ENCODE results near the gene GRIK4. TPM values are rescaled to one million over a fixed set of nuclear protein-coding genes. Genes with fewer than 3 reads are reported as not detected.

Gene GRIK4
- total RNA-seq, 2 experiments from 2014 or later: 0.06 TPM; not detected in 1

DNA sequence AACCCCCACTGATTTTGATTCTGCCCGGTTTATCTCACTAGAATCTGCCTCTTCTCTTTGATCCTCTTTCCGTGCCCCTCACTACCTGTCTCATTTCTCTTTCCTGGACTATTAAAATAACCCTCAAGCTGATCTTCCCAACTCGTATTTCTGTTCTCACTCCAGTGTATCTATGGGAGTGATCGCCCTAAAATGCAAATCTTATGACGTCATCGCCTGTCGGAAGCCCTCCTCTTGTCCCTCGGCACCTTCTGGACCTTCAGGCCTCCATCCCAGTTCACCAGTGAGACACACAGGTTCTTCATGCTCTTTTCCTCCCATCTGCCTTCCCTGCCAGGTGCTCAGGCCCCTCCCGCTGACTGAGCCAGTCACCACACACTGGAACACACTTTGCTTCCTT, 277.8 kb downstream of the GRIK4 start:
- Histone ChIP-seq H3K9me3 (ENCODE audit: low read length) (no peaks in the 10 kb centered on the region), H3K36me3 (ENCODE audit: insufficient read depth, low read length) (no peaks in the 10 kb centered on the region), H4K20me1 (ENCODE audit: insufficient read depth, low read length) (no peaks in the 10 kb centered on the region), H3K4me2 (ENCODE audit: low read length) (no peak overlapping the region), H3K9me2 (ENCODE audit: insufficient read depth, low read length) (no peaks in the 10 kb centered on the region), H3K27ac (ENCODE audit: low read depth, low read length, poor library complexity, severe bottlenecking) (no peak overlapping the region), H3K4me3 (ENCODE audit: low read depth, low read length, poor library complexity, severe bottlenecking) (no peak overlapping the region), H3K4me1 (ENCODE audit: insufficient read depth, low read length, poor library complexity, severe bottlenecking) (no peaks in the 10 kb centered on the region), H2AFZ (ENCODE audit: low read length) (no peak overlapping the region), H3K79me2 (ENCODE audit: insufficient read depth, low read depth, low read length) (no peaks in the 10 kb centered on the region)
- intact Hi-C loops (cut with micrococcal nuclease; ENCODE audit: unreplicated experiment): no loop called here
- TF ChIP-seq, protein P1, sequence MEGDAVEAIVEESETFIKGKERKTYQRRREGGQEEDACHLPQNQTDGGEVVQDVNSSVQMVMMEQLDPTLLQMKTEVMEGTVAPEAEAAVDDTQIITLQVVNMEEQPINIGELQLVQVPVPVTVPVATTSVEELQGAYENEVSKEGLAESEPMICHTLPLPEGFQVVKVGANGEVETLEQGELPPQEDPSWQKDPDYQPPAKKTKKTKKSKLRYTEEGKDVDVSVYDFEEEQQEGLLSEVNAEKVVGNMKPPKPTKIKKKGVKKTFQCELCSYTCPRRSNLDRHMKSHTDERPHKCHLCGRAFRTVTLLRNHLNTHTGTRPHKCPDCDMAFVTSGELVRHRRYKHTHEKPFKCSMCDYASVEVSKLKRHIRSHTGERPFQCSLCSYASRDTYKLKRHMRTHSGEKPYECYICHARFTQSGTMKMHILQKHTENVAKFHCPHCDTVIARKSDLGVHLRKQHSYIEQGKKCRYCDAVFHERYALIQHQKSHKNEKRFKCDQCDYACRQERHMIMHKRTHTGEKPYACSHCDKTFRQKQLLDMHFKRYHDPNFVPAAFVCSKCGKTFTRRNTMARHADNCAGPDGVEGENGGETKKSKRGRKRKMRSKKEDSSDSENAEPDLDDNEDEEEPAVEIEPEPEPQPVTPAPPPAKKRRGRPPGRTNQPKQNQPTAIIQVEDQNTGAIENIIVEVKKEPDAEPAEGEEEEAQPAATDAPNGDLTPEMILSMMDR (conservative IDR thresholded peaks at IDR 0.05; ENCODE audit: low read length): no peak
- TF ChIP-seq EZH2phosphoT487 (IDR thresholded peaks at IDR 0.05; ENCODE audit: borderline replicate concordance, low read depth, low read length): no peak
- no TSS peak for BruUV-seq (replicated peaks)
- POLR2A ChIA-PET: no interaction called here
- CTCF ChIA-PET (ENCODE audit: unreplicated experiment): no interaction called here
- no peak for DNase-seq (ENCODE audit: low spot score)

DNA sequence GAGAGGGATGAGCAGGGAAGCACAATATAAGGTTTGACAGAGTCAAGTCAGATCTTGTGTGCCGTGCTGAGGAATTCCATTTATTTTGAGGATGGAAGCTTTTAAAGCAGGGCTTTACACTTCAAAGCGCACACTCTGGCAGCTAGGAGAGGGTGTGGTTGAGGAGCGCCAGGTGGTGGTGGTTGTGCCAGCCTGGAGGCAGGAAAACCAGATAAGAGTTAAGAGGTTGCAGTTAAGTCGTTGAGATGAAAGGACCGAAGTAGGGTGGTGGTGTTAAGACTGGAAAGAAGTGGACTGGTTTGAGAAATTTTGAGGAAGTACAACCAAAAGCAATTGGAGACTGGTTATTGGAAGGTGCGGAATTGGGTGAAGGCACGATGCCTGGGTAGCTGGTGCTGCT, 280.8 kb downstream of the GRIK4 start:
- Histone ChIP-seq H4K20me1 (ENCODE audit: insufficient read depth, low read length) (no peaks in the 10 kb centered on the region), H3K4me1 (ENCODE audit: insufficient read depth, low read length, poor library complexity, severe bottlenecking) (no peaks in the 10 kb centered on the region), H3K79me2 (ENCODE audit: insufficient read depth, low read depth, low read length) (no peaks in the 10 kb centered on the region), H3K9me2 (ENCODE audit: insufficient read depth, low read length) (no peaks in the 10 kb centered on the region), H3K36me3 (ENCODE audit: insufficient read depth, low read length) (no peaks in the 10 kb centered on the region), H3K4me2 (ENCODE audit: low read length) (no peak overlapping the region), H3K9me3 (ENCODE audit: low read length) (no peaks in the 10 kb centered on the region), H2AFZ (ENCODE audit: low read length) (no peak overlapping the region), H3K4me3 (ENCODE audit: low read depth, low read length, poor library complexity, severe bottlenecking) (no peak overlapping the region), H3K27ac (ENCODE audit: low read depth, low read length, poor library complexity, severe bottlenecking) (no peak overlapping the region)
- ChIA-PET CTCF (ENCODE audit: unreplicated experiment) (no interaction called here), POLR2A (no interaction called here)
- intact Hi-C loops (cut with micrococcal nuclease; ENCODE audit: unreplicated experiment): no loop called here
- no peak for DNase-seq (ENCODE audit: low spot score)
- TF ChIP-seq, protein P1 (conservative IDR thresholded peaks at IDR 0.05; ENCODE audit: low read length): no peak
- no TSS peak for BruUV-seq (replicated peaks)

DNA sequence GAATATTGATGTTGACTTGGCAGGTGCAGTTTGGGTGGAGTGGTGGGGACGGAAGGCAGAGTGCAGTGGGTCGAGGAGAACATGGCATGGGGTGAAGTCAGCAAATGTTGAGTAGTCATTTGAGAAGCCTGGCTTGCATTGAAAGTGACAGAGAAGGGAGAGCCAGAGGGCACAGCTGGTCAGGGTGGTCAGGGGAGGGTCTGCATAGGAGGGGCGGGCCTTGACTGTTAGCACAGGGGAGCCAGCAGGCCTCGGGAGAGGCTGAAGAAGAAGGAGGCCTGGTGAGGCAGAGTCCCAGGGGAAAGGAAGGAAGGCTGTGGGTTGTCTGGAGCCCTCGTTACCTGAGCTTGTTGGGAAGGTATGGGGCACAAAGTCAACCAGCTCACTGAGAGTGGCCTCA, 281.6 kb downstream of the GRIK4 start:
- Histone ChIP-seq H4K20me1 (ENCODE audit: insufficient read depth, low read length) (no peaks in the 10 kb centered on the region), H3K9me3 (ENCODE audit: low read length) (no peaks in the 10 kb centered on the region), H3K4me2 (ENCODE audit: low read length) (no peak overlapping the region), H3K36me3 (ENCODE audit: insufficient read depth, low read length) (no peaks in the 10 kb centered on the region), H3K27ac (ENCODE audit: low read depth, low read length, poor library complexity, severe bottlenecking) (no peak overlapping the region), H2AFZ (ENCODE audit: low read length) (no peak overlapping the region), H3K4me1 (ENCODE audit: insufficient read depth, low read length, poor library complexity, severe bottlenecking) (no peaks in the 10 kb centered on the region), H3K9me2 (ENCODE audit: insufficient read depth, low read length) (no peaks in the 10 kb centered on the region), H3K79me2 (ENCODE audit: insufficient read depth, low read depth, low read length) (no peaks in the 10 kb centered on the region), H3K4me3 (ENCODE audit: low read depth, low read length, poor library complexity, severe bottlenecking) (no peak overlapping the region)
- BruUV-seq (replicated peaks): no TSS peak
- ChIA-PET CTCF (ENCODE audit: unreplicated experiment) (no interaction called here), POLR2A (no interaction called here)
- intact Hi-C loops (cut with micrococcal nuclease; ENCODE audit: unreplicated experiment): no loop called here
- TF ChIP-seq EZH2phosphoT487 (IDR thresholded peaks at IDR 0.05; ENCODE audit: borderline replicate concordance, low read depth, low read length): no peak
- TF ChIP-seq, protein P1 (conservative IDR thresholded peaks at IDR 0.05; ENCODE audit: low read length): no peak
- DNase-seq (ENCODE audit: low spot score): no peak

All from OCI-LY7 (cell line).